Chondrocyte (in vitro differentiated cells): Measurements from ENCODE around the gene MRPS18C. TPM values are rescaled to one million over a fixed set of nuclear protein-coding genes. Genes with fewer than 3 reads are reported as not detected.
"Not testable (repeated sequence)": the region's sequence is repeated elsewhere in the genome, so short reads cannot be mapped to it uniquely, and the experiment has no call there.

Experiments used
- DNase-seq: peaks from one replicate; pipeline ENCODE4 v3.0.0; 2021; ENCODE audit warnings: mixed read lengths, low spot score
- H3K27ac Mint-ChIP-seq: one replicate; pipeline ENCODE4 v1.8.0; 2021; ENCODE audit warnings: mild to moderate bottlenecking, moderate library complexity, mixed read lengths; ENCODE audit not compliant: unreplicated experiment
- H3K27me3 Mint-ChIP-seq: 2 replicates; pipeline ENCODE4 v1.8.0; 2021; ENCODE audit warnings: low read depth, mixed read lengths
- H3K36me3 Mint-ChIP-seq: 2 replicates; pipeline ENCODE4 v1.8.0; 2021; ENCODE audit warnings: low read depth, mixed read lengths
- H3K4me1 Mint-ChIP-seq: 2 replicates; pipeline ENCODE4 v1.8.0; 2021; ENCODE audit warnings: low read depth, mild to moderate bottlenecking, mixed read lengths
- H3K4me3 Mint-ChIP-seq: one replicate; pipeline ENCODE4 v1.8.0; 2021; ENCODE audit warnings: mild to moderate bottlenecking, moderate library complexity, mixed read lengths; ENCODE audit not compliant: unreplicated experiment
- H3K9me3 Mint-ChIP-seq: 2 replicates; pipeline ENCODE4 v1.8.0; 2021; ENCODE audit warnings: low read depth, mixed read lengths
- CTCF ChIP-seq: fragments of 200-600 bp; sonication (generic); IDR thresholded peaks from 2 replicates; pipeline ENCODE4 v1.5.0; 2021; ENCODE audit warnings: antibody characterized with exemption, mild to moderate bottlenecking, moderate library complexity
- total RNA-seq: library from RNA; stranded (reverse); gene quantifications from 3 replicates; pipeline ENCODE4 v1.2.1, GENCODE V29; 2021

Gene MRPS18C
- total RNA-seq, 1 donor from 2014 or later: 34.5 TPM

- Mint-ChIP-seq H3K27ac (no peak overlapping the region), H3K27me3 (peaks cover 5% of the 10 kb centered on the region), H3K4me3 (no peak overlapping the region), H3K4me1 (no peaks in the 10 kb centered on the region), H3K36me3 (no peaks in the 10 kb centered on the region), H3K9me3 (no peaks in the 10 kb centered on the region)
- no peak for DNase-seq
- TF ChIP-seq CTCF: no peak
Observed at GRCh38 chr4:83498187-83498586, 42.3 kb downstream of the MRPS18C start.

GRCh38 chr4:83501671-83502070 lies 45.8 kb downstream of the MRPS18C start:
- not testable (repeated sequence) for H3K9me3 Mint-ChIP-seq, H3K4me3 Mint-ChIP-seq, DNase-seq, H3K27me3 Mint-ChIP-seq, H3K36me3 Mint-ChIP-seq, H3K27ac Mint-ChIP-seq, H3K4me1 Mint-ChIP-seq

GRCh38 chr4:83503974-83504373 lies 48.1 kb downstream of the MRPS18C start:
- Mint-ChIP-seq H3K4me3 (no peak overlapping the region), H3K9me3 (no peaks in the 10 kb centered on the region), H3K4me1 (no peaks in the 10 kb centered on the region), H3K27ac (no peak overlapping the region), H3K27me3 (no peaks in the 10 kb centered on the region), H3K36me3 (no peaks in the 10 kb centered on the region)
- TF ChIP-seq CTCF: no peak
- no peak for DNase-seq

- H3K4me1 Mint-ChIP-seq: no peaks in the 10 kb centered on the region
- H3K27ac Mint-ChIP-seq: no peak overlapping the region
- no peak overlapping the region for H3K4me3 Mint-ChIP-seq
- no peaks in the 10 kb centered on the region for H3K27me3 Mint-ChIP-seq
- no peaks in the 10 kb centered on the region for H3K9me3 Mint-ChIP-seq
- no peaks in the 10 kb centered on the region for H3K36me3 Mint-ChIP-seq
- no peak for DNase-seq
- no peak for TF ChIP-seq CTCF
Observed at GRCh38 chr4:83504503-83504902, 48.6 kb downstream of the MRPS18C start.

- TF ChIP-seq CTCF: no peak
- H3K27ac Mint-ChIP-seq: no peak overlapping the region
- H3K9me3 Mint-ChIP-seq: no peaks in the 10 kb centered on the region
- H3K4me1 Mint-ChIP-seq: no peaks in the 10 kb centered on the region
- H3K27me3 Mint-ChIP-seq: no peaks in the 10 kb centered on the region
- no peak for DNase-seq
- no peaks in the 10 kb centered on the region for H3K36me3 Mint-ChIP-seq
- H3K4me3 Mint-ChIP-seq: no peak overlapping the region
Observed at GRCh38 chr4:83504996-83505395, 49.1 kb downstream of the MRPS18C start.

GRCh38 chr4:83509156-83509585 lies 53.3 kb downstream of the MRPS18C start:
- not testable (repeated sequence) for H3K27me3 Mint-ChIP-seq, DNase-seq, H3K27ac Mint-ChIP-seq, H3K4me3 Mint-ChIP-seq, H3K9me3 Mint-ChIP-seq, H3K4me1 Mint-ChIP-seq, H3K36me3 Mint-ChIP-seq
- TF ChIP-seq CTCF: peak; percentile 74
